HG02885 (cell line): Measurements from ENCODE around the gene SIRPB1.
"Not testable (repeated sequence)": the region's sequence is repeated elsewhere in the genome, so short reads cannot be mapped to it uniquely, and the experiment has no call there.

Experiments used
- ATAC-seq: cut with Tn5 transposase; IDR thresholded peaks from one replicate; pipeline ENCODE4 v1.9.1; 2021; ENCODE audit warnings: mild to moderate bottlenecking; ENCODE audit not compliant: unreplicated experiment, poor library complexity

SIRPB1 gene

GRCh38 chr20:1619861-1620444, at the start of gene SIRPB1:
TSS of gene SIRPB1 (minus strand) at chr20:1620009. CDS start at chr20:1619944, 65 bp downstream.
- no peak for ATAC-seq

DNA sequence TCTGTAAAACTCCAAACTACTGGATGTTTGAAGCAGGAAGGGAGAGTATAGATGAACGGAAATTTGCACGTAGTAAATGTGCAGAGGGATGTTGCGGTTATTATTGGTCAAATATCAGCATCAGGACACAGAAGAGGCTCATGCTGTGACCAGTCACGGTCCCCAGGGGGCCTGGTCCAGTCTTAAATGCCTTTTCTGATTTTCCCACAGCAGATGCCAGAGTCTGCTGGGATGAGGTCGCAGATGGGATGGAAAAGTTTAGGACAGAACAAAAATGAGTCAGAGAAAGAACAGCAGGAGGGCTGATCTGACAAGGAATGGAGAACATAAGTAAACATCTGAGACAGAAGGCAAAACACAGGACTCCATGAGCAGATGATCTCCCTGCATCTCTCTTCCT, 49.5 kb upstream of the SIRPB1 start:
- no peak for ATAC-seq

DNA sequence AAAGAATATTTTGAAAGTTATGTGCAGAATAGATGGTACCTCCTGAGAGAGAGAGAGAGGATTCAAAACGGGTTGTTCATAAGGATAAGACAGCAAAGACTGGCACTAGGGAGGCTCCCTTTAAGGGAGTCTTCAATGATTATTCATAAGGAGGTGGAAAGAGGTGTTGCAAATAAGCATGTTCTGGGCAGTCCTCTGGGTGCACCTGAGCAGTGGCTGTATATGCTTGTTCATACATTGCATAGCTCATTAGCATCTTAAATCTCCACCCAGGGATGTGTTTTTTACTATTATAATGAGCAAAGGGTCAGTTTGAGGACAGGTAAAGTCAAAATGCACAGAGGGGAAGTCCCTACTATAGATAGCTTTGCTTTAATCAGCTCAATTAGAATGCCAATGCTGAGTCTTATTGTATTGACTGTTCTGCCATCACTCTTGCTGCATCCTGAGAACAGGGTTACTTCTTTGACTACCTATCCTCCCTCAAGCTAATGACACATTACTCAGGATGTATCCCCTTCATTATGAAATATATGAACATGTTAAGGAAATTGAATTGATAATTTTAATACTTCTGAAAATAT, 47.8 kb upstream of the SIRPB1 start:
- ATAC-seq, result no peak

DNA sequence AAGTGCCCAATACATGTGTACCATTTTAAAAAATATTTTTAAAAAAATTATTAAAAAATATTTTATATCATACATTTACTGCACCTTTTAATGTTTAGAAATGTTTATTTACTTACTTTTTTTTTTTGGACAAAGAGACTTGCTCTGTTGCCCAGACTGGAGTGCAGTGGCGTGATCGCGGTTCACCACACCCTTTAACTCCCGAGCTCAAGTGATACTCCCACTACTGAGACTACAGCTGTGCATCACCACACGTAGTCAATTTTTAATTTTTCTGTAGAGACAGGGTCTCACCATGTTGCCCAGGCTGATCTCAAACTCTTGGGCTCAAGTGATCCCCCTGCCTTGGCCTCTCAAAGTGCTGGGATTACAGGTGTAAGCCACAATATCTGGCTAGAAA, 47.0 kb upstream of the SIRPB1 start:
- ATAC-seq, result no peak

DNA sequence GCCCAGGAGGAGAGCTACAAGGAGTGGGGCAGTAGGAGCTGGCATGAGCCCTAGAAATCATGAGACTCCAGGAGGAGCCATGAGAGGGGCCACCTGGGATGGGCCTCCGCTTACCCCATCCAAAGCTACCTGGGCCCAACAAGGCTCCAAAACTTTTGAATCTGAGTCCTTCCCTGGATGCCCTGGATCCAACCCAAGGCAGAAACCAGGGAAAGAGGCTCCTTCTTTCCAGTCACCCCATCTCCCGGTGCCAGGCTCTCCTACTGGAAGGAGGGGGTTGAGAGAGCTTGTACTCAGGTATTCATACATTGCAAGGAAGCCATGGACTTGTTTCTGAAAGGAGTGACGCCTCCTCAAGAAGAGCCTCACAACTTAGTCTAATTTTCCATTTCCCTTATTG, 45.5 kb upstream of the SIRPB1 start:
- ATAC-seq, result no peak

GRCh38 chr20:1664911-1665310, 45.1 kb upstream of the SIRPB1 start:
- peak; percentile 65 for ATAC-seq

- no peak for ATAC-seq
Observed at GRCh38 chr20:1663917-1664316, 44.1 kb upstream of the SIRPB1 start.

DNA sequence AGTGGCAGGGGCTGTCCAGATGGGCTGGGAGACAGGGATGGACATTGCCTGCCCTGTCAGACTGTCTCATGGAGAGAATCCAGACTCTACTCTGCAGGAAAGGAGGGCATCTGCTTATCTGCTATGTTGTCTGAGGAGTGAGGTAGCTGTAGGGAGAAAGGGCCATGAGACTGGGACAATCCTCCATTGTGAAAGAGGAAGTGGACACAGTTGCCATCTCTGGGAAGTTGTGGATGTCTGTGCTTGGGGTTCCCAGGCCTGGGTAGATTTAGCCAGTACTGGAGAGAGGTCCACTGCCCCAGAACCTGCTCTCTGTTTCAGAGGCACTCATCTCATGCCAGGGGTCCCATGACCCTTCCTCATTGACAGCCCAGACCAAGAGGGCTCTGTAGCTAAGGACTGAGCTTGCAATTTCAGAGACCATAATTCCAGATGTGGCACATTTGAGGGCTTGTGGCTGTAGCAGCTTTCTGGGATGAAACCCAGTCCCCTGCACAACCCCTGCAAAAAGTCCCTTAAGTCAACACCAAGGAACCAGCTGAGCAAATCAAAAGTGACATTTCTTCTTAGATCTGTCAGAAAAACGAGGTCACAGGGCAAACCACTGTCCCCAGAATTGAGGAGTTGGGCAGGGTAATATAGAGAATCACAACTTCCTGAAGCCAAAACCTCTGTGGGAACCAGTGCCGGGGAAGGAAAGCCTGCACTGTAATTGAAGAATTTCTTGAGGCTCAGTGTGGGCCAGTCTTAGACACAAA, 41.9 kb upstream of the SIRPB1 start:
- no peak for ATAC-seq

DNA sequence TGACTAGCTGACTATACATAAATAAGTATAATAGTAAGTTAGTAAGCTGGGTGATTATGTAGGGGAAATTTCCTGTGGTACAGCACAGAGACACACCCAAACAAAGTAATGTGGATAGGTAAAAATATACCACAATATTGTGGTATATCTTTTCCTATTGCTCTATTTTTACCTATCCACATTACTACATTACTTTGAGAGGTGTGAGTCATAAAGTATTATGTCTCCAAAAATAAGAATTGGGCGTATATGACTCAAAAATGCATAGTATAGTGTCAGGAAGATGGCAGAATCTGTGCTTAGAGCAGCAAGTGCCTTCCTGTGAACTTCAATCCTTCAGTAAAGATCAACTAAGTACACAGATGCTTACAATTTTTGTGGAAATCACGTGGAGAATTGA, 40.4 kb upstream of the SIRPB1 start:
- no peak for ATAC-seq

DNA sequence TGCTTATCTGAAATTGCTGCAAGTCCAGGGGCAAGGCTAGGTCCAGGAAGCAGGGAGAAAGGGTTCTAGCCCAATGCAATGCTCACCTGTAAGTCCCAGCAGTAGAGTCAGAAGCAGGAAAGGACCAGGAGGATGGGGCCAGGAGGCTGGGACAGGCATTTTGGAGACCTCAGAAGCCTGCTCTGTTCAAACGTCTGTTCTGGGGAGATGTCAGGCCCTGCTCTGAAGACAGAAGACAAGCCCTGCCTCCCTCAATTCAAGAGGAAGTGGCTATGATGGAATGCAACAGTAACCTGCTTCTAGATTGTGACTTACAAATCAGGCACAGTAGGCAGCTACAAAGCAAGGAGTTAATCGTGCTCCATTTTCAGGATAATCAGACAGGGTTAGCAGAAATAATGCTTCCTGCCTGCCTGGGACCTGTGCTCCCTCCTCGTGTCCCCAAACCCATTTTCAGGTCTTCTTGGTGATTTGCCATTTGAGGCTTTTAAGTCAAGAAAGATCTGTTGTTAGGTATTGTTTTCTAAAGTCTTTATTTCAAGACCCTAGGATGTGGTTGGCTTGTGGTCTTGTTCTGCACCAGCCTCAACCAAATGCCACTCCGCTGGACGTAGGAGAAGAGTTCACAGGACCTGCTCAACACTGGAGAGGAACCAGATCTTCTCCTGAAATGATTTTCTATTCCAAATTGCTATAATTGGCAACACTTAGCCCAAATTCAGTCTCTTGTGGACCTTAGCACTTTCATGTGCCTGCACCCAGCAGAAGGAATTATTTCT, 37.9 kb upstream of the SIRPB1 start, which contains the start of gene SIRPG:
SIRPG (minus strand) TSS at position 224 of the 779 bp plus-strand sequence; CDS start at position 159, 65 bp downstream.
- no peak for ATAC-seq

DNA sequence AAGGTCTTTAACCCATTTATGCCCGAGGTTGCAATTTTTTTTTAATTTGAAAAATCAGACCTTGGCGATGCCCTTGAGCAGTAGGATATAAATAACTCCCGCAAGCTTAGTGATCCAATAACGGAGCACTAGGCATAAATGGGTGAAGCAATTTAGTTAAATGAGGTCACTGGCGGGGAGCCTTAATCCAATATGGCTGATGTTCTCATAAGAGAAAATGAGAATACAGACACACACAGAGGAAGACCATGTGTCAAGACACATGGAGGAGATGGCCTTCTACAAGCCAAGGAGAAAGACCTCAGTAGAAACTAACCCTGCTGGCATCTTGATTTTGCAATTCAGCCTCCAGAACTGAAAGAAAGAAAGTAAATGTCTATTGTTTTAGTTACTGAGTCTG, 37.0 kb upstream of the SIRPB1 start:
- no peak for ATAC-seq

GRCh38 chr20:1654996-1655395, 35.2 kb upstream of the SIRPB1 start:
- no peak for ATAC-seq

DNA sequence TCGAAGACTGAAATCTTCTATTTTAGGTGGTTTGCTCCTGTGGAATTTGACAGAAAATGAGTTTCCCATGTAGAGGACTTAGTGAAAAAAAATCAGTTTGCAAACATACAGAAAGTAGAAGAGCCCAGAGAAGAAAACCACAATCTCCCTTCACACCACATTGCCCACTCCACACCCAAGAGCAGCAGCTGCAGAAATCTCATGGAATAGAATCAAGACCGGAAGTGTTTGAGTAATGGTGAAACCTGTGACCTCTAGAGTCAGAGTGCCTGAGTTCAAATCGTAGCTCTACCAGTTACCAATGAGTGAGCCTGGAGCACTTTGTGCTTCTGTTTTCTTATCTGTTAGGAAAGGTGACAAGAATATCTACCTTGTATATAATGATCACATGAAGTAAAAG, 33.2 kb upstream of the SIRPB1 start:
- ATAC-seq, result no peak

DNA sequence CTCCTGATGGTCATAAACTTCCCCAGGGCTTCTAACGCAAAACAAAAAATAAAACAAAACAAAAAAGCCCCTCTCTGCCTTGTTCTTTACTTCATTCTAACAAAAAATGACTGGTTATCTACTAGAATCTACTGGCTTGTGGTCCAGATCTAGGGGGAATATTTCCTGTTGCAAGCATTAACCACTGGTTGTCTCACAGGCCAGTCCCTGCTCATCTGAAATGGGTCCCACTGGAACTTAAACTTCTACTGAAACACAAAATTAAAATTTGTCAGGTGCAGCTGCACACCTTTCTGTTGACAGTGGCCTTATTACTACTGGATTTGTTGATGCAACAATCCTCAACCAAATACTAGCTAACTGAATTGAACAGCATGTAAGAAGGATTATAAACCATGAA, 32.3 kb upstream of the SIRPB1 start:
- ATAC-seq, result no peak

DNA sequence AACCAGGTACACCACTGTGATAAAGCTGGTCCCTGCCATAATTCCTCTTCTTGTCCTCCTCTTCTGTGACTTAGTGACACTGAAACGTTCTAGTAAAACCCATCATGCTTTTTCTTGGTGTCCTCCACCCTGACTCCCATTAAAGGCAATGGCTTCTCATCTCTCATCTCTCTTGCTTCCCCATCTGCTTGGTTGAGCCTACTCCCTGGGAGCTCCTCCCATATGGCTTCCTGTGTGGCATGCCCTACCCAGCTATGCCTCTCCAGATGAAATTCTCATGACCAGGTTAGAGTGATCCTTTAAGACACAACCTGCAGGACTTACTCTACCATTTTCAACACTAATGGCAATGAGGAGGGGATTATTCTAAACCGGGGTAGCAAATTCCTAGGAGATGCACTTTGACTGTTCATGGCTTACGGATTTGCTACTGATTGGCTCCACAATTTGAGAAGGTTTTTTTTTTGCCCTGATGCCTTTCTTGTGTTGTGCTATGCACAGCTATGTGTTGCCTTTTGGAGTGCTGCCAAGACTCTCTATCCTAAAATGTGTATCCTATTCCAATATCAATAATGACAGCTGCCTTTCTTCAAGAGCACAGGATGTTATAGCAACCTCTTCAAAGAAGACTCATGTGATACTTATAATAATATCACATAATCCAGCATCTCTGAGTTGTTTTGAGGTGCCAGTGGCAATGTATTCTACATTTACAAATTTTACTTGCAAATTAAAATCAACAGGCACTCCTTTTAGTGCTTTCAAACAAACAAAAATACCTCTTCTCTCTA, 31.7 kb upstream of the SIRPB1 start:
- no peak for ATAC-seq

- ATAC-seq, result no peak
Observed at GRCh38 chr20:1648101-1648500, 28.3 kb upstream of the SIRPB1 start.

- no peak for ATAC-seq
Observed at GRCh38 chr20:1646975-1647431, 27.2 kb upstream of the SIRPB1 start.

GRCh38 chr20:1644101-1644962, 24.5 kb upstream of the SIRPB1 start:
- no peak for ATAC-seq

DNA sequence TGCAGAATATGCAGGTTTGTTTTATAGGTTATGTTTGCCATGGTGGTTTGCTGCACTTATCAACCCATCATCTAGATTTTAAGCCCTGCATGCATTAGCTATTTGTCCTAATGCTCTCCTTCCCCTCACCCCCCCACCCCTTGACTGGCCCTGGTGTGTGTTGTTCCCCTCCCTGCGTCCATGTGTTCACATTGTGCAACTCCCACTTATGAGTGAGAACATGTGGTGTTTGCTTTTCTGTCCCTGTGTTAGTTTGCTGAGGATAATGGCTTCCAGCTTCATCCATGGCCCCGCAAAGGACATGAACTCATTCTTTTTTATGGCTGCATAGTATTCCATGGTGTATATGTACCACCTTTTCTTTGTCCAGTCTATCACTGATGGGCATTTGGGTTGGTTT, 18.8 kb upstream of the SIRPB1 start:
- ATAC-seq, result not testable (repeated sequence)
